ENCODE results near the gene KRTAP1-4. TPM values are rescaled to one million over a fixed set of nuclear protein-coding genes. Genes with fewer than 3 reads are reported as not detected.

KRTAP1-4 gene
- total and polyA plus RNA-seq, 2 of the 8 experiments (the other 6 are each of a cell fraction or from before 2014, with no cell fraction given) = not detected

DNA sequence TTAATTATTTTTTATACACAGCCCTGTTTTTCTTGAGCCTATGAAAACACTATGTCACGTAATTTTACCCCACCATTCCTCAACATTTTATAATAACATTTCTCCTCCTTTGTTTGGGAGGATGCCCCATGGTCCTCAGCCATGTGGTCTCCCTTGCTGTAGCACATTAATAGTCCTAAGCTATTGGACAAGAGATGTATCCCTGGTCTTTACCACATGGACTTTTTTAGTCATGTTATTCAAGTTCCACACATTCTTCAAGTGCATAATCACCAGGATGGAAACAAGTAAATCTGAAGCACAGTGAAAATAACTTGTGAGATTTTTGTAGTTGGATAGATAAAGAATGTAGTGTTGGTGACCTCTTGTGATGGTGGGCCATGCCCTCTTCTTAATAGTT lies 32.0 kb upstream of the KRTAP1-4 start:
- CTCF ChIA-PET (ENCODE audit: partially characterized antibody) = no interaction called here
- no peak overlapping the region for H2BK12ac ChIP-seq (ENCODE audit: low read depth, low read length)

More for the DNA sequence above, 32.0 kb upstream of the KRTAP1-4 start:
- Histone ChIP-seq H3K4me2 (ENCODE audit: insufficient read depth in 1 of 2, low read depth in 2 of 2, low read length in 2 of 2) (no peak overlapping the region), H3K79me2 (ENCODE audit: control insufficient read depth in 1 of 2, insufficient read depth in 2 of 2, low read length in 2 of 2) (no peaks in the 10 kb centered on the region), H3K79me1 (ENCODE audit: low read depth, low read length) (no peaks in the 10 kb centered on the region), H3K4ac (replicated peaks; ENCODE audit: insufficient read length, low read depth, low read length) (no peak overlapping the region), H3K27me3 (replicated peaks in 1 of 4; ENCODE audit: control insufficient read depth in 3 of 4, extremely low read depth in 1 of 4, insufficient read depth in 3 of 4, low read length in 3 of 4) (no peaks in the 10 kb centered on the region), H3K4me3 (ENCODE audit: extremely low read depth in 1 of 4, insufficient read depth in 2 of 4, low read depth in 3 of 4, low read length in 4 of 4) (no peak overlapping the region), H4K91ac (replicated peaks; ENCODE audit: insufficient read length, low read length) (no peak overlapping the region), H2AFZ (ENCODE audit: low read length) (no peak overlapping the region), H4K8ac (ENCODE audit: extremely low read depth, insufficient read depth, low read length) (no peak overlapping the region), H3K27ac (ENCODE audit: low read depth, low read length) (no peak overlapping the region), H3K9me3 (ENCODE audit: insufficient read depth in 2 of 2, low read depth in 1 of 2, low read length in 1 of 2) (0 out of 4 replicates have a peak, but pooled peaks cover 0 to 4% of the 10 kb centered on the region in 2 experiments), H3K18ac (ENCODE audit: extremely low read depth, low read length) (no peak overlapping the region), H3K9ac (replicated peaks in 1 of 4; ENCODE audit: extremely low read depth in 1 of 4, low read depth in 3 of 4, low read length in 3 of 4) (no peak overlapping the region), H2AK5ac (ENCODE audit: low read depth, low read length) (no peak overlapping the region), H2BK5ac (ENCODE audit: low read depth, low read length) (no peak overlapping the region), H3K36me3 (ENCODE audit: control insufficient read depth in 2 of 4, insufficient read depth in 4 of 4, low read length in 3 of 4) (no peaks in the 10 kb centered on the region), H2BK15ac (ENCODE audit: low read length) (no peak overlapping the region), H3K4me1 (replicated peaks in 1 of 4; ENCODE audit: control insufficient read depth in 3 of 4, insufficient read depth in 4 of 4, low read length in 3 of 4) (no peaks in the 10 kb centered on the region), H2BK20ac (ENCODE audit: low read length) (no peak overlapping the region), H2BK120ac (replicated peaks; ENCODE audit: low read depth, low read length) (no peak overlapping the region), H3K23ac (ENCODE audit: insufficient read length) (no peak overlapping the region), H3K56ac (replicated peaks; ENCODE audit: insufficient read length, low read depth, low read length) (no peak overlapping the region), H4K5ac (ENCODE audit: insufficient read length, low read depth, low read length) (no peak overlapping the region), H3K14ac (ENCODE audit: insufficient read length) (no peak overlapping the region), H3K23me2 (ENCODE audit: low read depth, low read length) (no peaks in the 10 kb centered on the region), H4K20me1 (replicated peaks in 1 of 2; ENCODE audit: control insufficient read depth in 1 of 2, insufficient read depth in 2 of 2, low read length in 2 of 2) (no peaks in the 10 kb centered on the region)
- DNase-seq (ENCODE audit: low read depth in 1 of 2, low spot score in 2 of 2) (no peak), FAIRE-seq (no peak)
- TF ChIP-seq HDAC6 (IDR thresholded peaks at IDR 0.05; ENCODE audit: low read depth, low read length) (no peak), CREB1 (IDR thresholded peaks at IDR 0.05) (no peak), CTBP2 (IDR thresholded peaks at IDR 0.05; ENCODE audit: borderline replicate concordance, insufficient read depth, insufficient read length, low read length) (no peak), NANOG (IDR thresholded peaks at IDR 0.05; ENCODE audit: insufficient read depth, low read depth, low read length, poor library complexity, severe bottlenecking) (no peak), HDAC2 (IDR thresholded peaks at IDR 0.05; ENCODE audit: borderline replicate concordance in 1 of 2, low read depth in 2 of 2, low read length in 2 of 2) (no peak), RXRA (IDR thresholded peaks at IDR 0.05; ENCODE audit: insufficient read depth, low read depth, low read length) (no peak), SRF (IDR thresholded peaks at IDR 0.05; ENCODE audit: low read depth, low read length) (no peak)
- POLR2A ChIA-PET (ENCODE audit: partially characterized antibody) = no interaction called here
- WGBS, 2 experiments (ENCODE audit: extremely low coverage in 1 of 2, insufficient coverage in 1 of 2, insufficient read length in 1 of 2, insufficient replicate concordance in 2 of 2, low coverage in 1 of 2, low lambda C conversion rate in 2 of 2, missing lambda C conversion rate in 1 of 2) = 92% methylated on average over 1 of the region's 1 CpG; no CpG with 5 or more reads in 1 of the 2 experiments

Measured in H1 (cell line).